Activated CD4-positive, alpha-beta T cell treated with anti-CD3 and anti-CD28 coated beads, Interleukin-2, amount 10 ng/mL, durations not matched to agents 7 days and 5 days (primary cell): ENCODE data around the gene OXCT1. TPM values are rescaled to one million over a fixed set of nuclear protein-coding genes. Genes with fewer than 3 reads are reported as not detected.
"Not testable (repeated sequence)": the region's sequence is repeated elsewhere in the genome, so short reads cannot be mapped to it uniquely, and the experiment has no call there.

Experiments used
- CTCF ChIA-PET: fragments of 350-600 bp; sonication (Branson Sonifier 250); formaldehyde crosslinking; loops from one replicate; lab custom pipeline; 2021; ENCODE audit warnings: antibody characterized with exemption; lab: Charles Lee
- POLR2A ChIA-PET: fragments of 350-600 bp; sonication (Branson Sonifier 250); formaldehyde crosslinking; loops from one replicate; lab custom pipeline; 2021; ENCODE audit warnings: antibody characterized with exemption; lab: Charles Lee
- DNase-seq: peaks from one replicate; pipeline ENCODE4 v3.0.0-alpha.2; 2020
- H3K27ac Mint-ChIP-seq: one replicate; pipeline ENCODE4 v1.8.0; 2021; ENCODE audit warnings: mild to moderate bottlenecking, moderate library complexity, mixed read lengths
- H3K27me3 Mint-ChIP-seq: one replicate; pipeline ENCODE4 v1.8.0; 2021; ENCODE audit warnings: mixed read lengths
- H3K36me3 Mint-ChIP-seq: one replicate; pipeline ENCODE4 v1.8.0; 2021; ENCODE audit warnings: low read depth, mixed read lengths
- H3K4me1 Mint-ChIP-seq: one replicate; pipeline ENCODE4 v1.8.0; 2021; ENCODE audit warnings: mixed read lengths
- H3K4me3 Mint-ChIP-seq: one replicate; pipeline ENCODE4 v1.8.0; 2021; ENCODE audit warnings: mild to moderate bottlenecking, moderate library complexity, mixed read lengths
- H3K9me3 Mint-ChIP-seq: one replicate; pipeline ENCODE4 v1.8.0; 2021; ENCODE audit warnings: mixed read lengths
- total RNA-seq, 2 experiments: library from RNA; stranded (reverse); gene quantifications; one replicate each; pipeline ENCODE4 v1.2.3, GENCODE V29; 2021

Gene OXCT1
- total RNA-seq, 2 experiments from 2014 or later: 58.7 to 59.9 TPM

GRCh38 chr5:41762426-41762825 is 107.8 kb downstream of the OXCT1 start:
- H3K36me3 Mint-ChIP-seq: peaks cover 43% of the 10 kb centered on the region

GRCh38 chr5:41761663-41762062 is 108.6 kb downstream of the OXCT1 start:
- Mint-ChIP-seq H3K27me3 (no peaks in the 10 kb centered on the region), H3K27ac (no peak overlapping the region), H3K4me3 (no peak overlapping the region), H3K36me3 (peaks cover 50% of the 10 kb centered on the region), H3K4me1 (no peaks in the 10 kb centered on the region), H3K9me3 (no peaks in the 10 kb centered on the region)
- CTCF ChIA-PET: interaction anchor here (1.4 kb wide), 1 partner anchor 11 kb away, joined by 7 read pairs; no protein-coding TSS in a partner anchor
- POLR2A ChIA-PET: no interaction called here
- no peak for DNase-seq

More at GRCh38 chr5:41762426-41762825, 107.8 kb downstream of the OXCT1 start:
- Mint-ChIP-seq H3K27ac (no peak overlapping the region), H3K27me3 (no peaks in the 10 kb centered on the region), H3K9me3 (no peaks in the 10 kb centered on the region), H3K4me1 (no peaks in the 10 kb centered on the region), H3K4me3 (no peak overlapping the region)
- ChIA-PET CTCF (interaction anchor here (1.0 kb wide), 1 partner anchor 11 kb away, joined by 4 read pairs; no protein-coding TSS in a partner anchor), POLR2A (no interaction called here)
- no peak for DNase-seq

GRCh38 chr5:41755705-41756104 is 114.5 kb downstream of the OXCT1 start:
- Mint-ChIP-seq H3K4me1 (peaks cover 5% of the 10 kb centered on the region), H3K27me3 (no peaks in the 10 kb centered on the region), H3K27ac (no peak overlapping the region), H3K4me3 (no peak overlapping the region), H3K9me3 (no peaks in the 10 kb centered on the region), H3K36me3 (peaks cover 48% of the 10 kb centered on the region)
- ChIA-PET POLR2A (no interaction called here), CTCF (interaction anchor here (1.5 kb wide), 1 partner anchor 13 kb away, joined by 4 read pairs; no protein-coding TSS in a partner anchor)
- DNase-seq: no peak

- Mint-ChIP-seq H3K27ac (no peak overlapping the region), H3K9me3 (no peaks in the 10 kb centered on the region), H3K36me3 (peaks cover 42% of the 10 kb centered on the region)
These were observed 115.4 kb downstream of the OXCT1 start for GRCh38 chr5:41754857-41755256.

GRCh38 chr5:41751867-41752266 is 118.4 kb downstream of the OXCT1 start:
- H3K4me1 Mint-ChIP-seq: peaks cover 9% of the 10 kb centered on the region
- DNase-seq: no peak
- CTCF ChIA-PET: no interaction called here
- no peak overlapping the region for H3K4me3 Mint-ChIP-seq
- no peaks in the 10 kb centered on the region for H3K27me3 Mint-ChIP-seq
- H3K36me3 Mint-ChIP-seq: peaks cover 24% of the 10 kb centered on the region
- H3K9me3 Mint-ChIP-seq: no peaks in the 10 kb centered on the region
- POLR2A ChIA-PET: no interaction called here
- H3K27ac Mint-ChIP-seq: no peak overlapping the region

More at GRCh38 chr5:41754857-41755256, 115.4 kb downstream of the OXCT1 start:
- H3K4me1 Mint-ChIP-seq: peaks cover 9% of the 10 kb centered on the region
- no peak overlapping the region for H3K4me3 Mint-ChIP-seq
- POLR2A ChIA-PET: no interaction called here
- no peak for DNase-seq
- H3K27me3 Mint-ChIP-seq: no peaks in the 10 kb centered on the region
- CTCF ChIA-PET: interaction anchor here (1.5 to 2.2 kb wide), 2 partner anchors 12 to 13 kb away, joined by 4 to 5 read pairs; no protein-coding TSS in a partner anchor

DNA sequence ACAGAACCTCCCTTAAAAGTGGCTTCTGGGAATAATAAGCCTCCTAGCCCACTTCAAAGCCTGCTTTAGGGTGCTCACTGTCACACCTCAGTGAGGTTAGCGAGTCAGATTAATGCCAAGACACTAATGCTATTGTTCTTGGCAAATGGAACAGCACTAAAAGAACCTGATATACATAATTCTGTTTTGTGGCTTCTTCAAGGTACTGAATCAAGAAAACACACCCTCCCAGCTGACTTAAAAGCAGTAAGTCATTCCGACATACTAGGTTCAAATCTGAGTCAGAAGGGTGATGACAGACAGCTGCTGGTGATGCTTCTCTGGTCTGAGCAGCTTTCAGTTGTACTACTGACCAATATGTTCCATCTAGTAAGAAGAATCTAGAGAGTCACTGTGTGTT is 121.6 kb downstream of the OXCT1 start:
- ChIA-PET CTCF (no interaction called here), POLR2A (no interaction called here)
- peaks cover 6% of the 10 kb centered on the region for H3K9me3 Mint-ChIP-seq
- no peak for DNase-seq
- no peak overlapping the region for H3K27ac Mint-ChIP-seq
- peaks cover 4% of the 10 kb centered on the region for H3K4me1 Mint-ChIP-seq
- no peaks in the 10 kb centered on the region for H3K27me3 Mint-ChIP-seq
- peaks cover 35% of the 10 kb centered on the region for H3K36me3 Mint-ChIP-seq
- H3K4me3 Mint-ChIP-seq: no peak overlapping the region

DNA sequence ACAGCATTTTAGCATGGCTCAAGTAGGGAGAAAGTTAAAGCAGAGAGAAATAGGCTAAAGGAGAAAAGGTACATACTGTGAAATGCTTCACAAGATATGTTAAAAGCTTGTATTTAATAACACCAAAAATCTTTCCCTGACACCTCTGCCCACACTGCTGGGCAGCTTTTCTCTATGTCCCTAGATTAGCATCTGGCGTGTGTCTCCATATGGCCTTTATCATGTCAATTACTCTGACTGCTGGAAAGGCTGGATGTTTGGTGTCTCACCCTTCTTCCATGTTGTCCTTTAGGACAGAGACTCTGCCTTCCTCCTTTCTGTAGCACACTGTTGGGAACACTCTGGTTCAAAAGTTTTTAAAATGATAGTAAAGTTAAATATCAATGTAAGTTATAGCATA is 122.5 kb downstream of the OXCT1 start:
- ChIA-PET POLR2A (no interaction called here), CTCF (no interaction called here)
- peaks cover 38% of the 10 kb centered on the region for H3K36me3 Mint-ChIP-seq
- peaks cover 6% of the 10 kb centered on the region for H3K9me3 Mint-ChIP-seq
- H3K4me3 Mint-ChIP-seq: no peak overlapping the region
- peaks cover 4% of the 10 kb centered on the region for H3K4me1 Mint-ChIP-seq
- no peak overlapping the region for H3K27ac Mint-ChIP-seq
- no peak for DNase-seq
- H3K27me3 Mint-ChIP-seq: no peaks in the 10 kb centered on the region

- H3K27ac Mint-ChIP-seq: no peak overlapping the region
- H3K9me3 Mint-ChIP-seq: peaks cover 6% of the 10 kb centered on the region
- H3K4me3 Mint-ChIP-seq: no peak overlapping the region
- POLR2A ChIA-PET: no interaction called here
- H3K4me1 Mint-ChIP-seq: peaks cover 4% of the 10 kb centered on the region
- CTCF ChIA-PET: no interaction called here
- peaks cover 36% of the 10 kb centered on the region for H3K36me3 Mint-ChIP-seq
- DNase-seq: no peak
- no peaks in the 10 kb centered on the region for H3K27me3 Mint-ChIP-seq
These were observed 122.9 kb downstream of the OXCT1 start for GRCh38 chr5:41747301-41747700.

DNA sequence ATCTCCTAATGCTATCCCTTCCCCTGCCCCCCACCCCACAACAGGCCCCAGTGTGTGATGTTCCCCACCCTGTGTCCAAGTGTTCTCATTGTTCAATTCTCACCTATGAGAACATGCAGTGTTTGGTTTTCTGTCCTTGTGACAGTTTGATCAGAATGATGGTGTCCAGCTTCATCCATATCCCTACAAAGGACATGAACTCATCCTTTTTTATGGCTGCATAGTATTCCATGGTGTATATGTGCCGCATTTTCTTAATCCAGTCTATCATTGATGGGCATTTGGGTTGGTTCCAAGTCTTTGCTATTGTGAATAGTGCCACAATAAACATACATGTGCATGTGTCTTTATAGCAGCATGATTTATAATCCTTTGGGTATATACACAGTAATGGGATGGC is 127.6 kb downstream of the OXCT1 start:
- POLR2A ChIA-PET, DNase-seq, H3K27ac Mint-ChIP-seq, H3K27me3 Mint-ChIP-seq, H3K4me1 Mint-ChIP-seq, H3K9me3 Mint-ChIP-seq, CTCF ChIA-PET, H3K4me3 Mint-ChIP-seq: not testable (repeated sequence)
- H3K36me3 Mint-ChIP-seq: peaks cover 58% of the 10 kb centered on the region

- H3K36me3 Mint-ChIP-seq: peaks cover 64% of the 10 kb centered on the region
These were observed 131.4 kb downstream of the OXCT1 start for GRCh38 chr5:41738710-41739354.

DNA sequence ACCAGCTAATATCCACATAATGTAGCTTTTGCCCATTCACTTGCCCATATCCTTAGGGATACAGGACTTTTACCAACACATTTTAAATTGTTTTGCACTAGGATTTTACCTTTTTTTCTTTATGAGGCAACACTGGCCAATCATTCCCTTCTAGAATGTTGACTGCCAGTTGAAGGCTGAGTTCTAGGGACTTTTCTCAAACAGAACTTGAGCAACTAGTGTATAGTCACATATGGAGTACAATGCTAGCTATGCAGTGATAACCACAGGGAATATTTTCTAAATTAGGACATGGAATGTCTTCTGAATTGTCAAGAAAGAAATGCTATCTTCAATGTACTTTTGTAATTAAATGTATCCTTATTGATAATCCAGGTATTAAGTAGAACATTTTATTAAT is 133.6 kb downstream of the OXCT1 start:
- Mint-ChIP-seq H3K9me3 (peaks cover 3% of the 10 kb centered on the region), H3K27ac (no peak overlapping the region), H3K4me1 (no peaks in the 10 kb centered on the region), H3K27me3 (no peaks in the 10 kb centered on the region), H3K36me3 (peaks cover 57% of the 10 kb centered on the region), H3K4me3 (no peak overlapping the region)
- CTCF ChIA-PET: no interaction called here
- POLR2A ChIA-PET: no interaction called here
- DNase-seq: no peak

More at GRCh38 chr5:41738710-41739354, 131.4 kb downstream of the OXCT1 start:
- ChIA-PET CTCF (no interaction called here), POLR2A (no interaction called here)
- no peaks in the 10 kb centered on the region for H3K4me1 Mint-ChIP-seq
- no peak overlapping the region for H3K4me3 Mint-ChIP-seq
- H3K27me3 Mint-ChIP-seq: no peaks in the 10 kb centered on the region
- DNase-seq: no peak
- H3K9me3 Mint-ChIP-seq: peaks cover 3% of the 10 kb centered on the region
- H3K27ac Mint-ChIP-seq: no peak overlapping the region

DNA sequence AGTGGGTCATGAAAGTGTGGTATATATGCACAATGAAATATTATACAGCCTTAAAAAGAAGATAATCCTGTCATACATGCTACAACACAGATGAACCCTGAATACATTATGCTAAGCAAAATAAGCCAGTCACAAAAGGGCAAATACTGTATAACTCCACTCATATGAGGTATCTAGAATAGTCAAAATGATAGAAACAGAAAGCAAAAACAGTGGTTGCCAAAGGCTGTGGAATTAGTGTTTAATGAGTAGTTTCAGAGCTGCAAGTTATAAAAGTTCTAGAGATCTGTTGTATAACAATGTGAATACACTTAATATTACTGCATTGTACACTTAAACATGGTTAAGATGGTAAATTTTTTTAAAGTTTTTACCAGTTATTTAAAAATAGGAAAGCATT is 135.0 kb downstream of the OXCT1 start:
- Mint-ChIP-seq H3K27me3 (no peaks in the 10 kb centered on the region), H3K27ac (no peak overlapping the region), H3K4me3 (no peak overlapping the region), H3K9me3 (peaks cover 4% of the 10 kb centered on the region), H3K4me1 (no peaks in the 10 kb centered on the region), H3K36me3 (peaks cover 57% of the 10 kb centered on the region)
- ChIA-PET CTCF (no interaction called here), POLR2A (interaction anchor here (0.6 kb wide), 1 partner anchor 186 kb away, joined by 3 read pairs; no protein-coding TSS in a partner anchor)
- DNase-seq: no peak

GRCh38 chr5:41729381-41729780 is 140.8 kb downstream of the OXCT1 start:
- H3K9me3 Mint-ChIP-seq, POLR2A ChIA-PET, H3K4me1 Mint-ChIP-seq, H3K27ac Mint-ChIP-seq, DNase-seq, CTCF ChIA-PET, H3K4me3 Mint-ChIP-seq, H3K27me3 Mint-ChIP-seq: not testable (repeated sequence)
- peaks cover 31% of the 10 kb centered on the region for H3K36me3 Mint-ChIP-seq
